ENCODE data around the gene FNBP1.

DNA sequence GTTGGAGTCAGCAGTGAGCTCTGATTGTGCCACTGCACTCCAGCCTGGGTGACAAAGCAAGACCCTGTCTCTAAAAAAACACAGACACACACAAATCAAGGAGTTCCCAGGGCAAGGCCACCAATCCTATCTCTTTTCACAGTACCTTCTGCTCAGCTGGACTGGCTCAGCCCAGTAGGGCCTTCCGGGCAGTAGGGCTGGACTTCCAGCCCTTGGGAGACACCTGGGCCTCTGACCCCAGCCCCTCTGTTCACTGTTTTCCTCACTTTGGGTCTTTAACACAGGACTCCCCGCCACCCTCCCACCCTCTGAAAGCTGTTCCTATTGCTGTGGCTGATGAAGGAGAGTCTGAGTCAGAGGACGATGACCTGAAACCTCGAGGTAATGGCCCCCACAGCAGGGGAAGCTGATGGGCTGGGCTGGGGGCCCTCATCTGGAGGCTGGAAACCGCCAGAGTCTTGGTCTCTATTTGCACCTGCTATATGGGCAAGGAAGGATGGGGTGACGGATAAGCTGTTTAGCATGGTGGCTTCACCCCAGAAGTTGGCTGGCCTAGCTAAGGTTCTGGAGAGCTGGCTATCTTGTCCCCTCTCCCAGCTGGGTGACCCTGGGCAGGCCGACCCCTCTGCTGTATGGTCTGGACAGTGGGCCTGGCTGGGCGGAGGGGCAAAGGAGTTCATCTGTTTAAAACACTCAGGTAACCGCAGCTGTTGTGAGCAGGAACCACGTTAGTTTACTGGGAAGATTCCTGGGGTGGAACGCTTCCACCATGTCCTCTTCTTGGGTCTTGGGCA is 182.1 kb downstream of the FNBP1 start:
- TF ChIP-seq, protein P1, sequence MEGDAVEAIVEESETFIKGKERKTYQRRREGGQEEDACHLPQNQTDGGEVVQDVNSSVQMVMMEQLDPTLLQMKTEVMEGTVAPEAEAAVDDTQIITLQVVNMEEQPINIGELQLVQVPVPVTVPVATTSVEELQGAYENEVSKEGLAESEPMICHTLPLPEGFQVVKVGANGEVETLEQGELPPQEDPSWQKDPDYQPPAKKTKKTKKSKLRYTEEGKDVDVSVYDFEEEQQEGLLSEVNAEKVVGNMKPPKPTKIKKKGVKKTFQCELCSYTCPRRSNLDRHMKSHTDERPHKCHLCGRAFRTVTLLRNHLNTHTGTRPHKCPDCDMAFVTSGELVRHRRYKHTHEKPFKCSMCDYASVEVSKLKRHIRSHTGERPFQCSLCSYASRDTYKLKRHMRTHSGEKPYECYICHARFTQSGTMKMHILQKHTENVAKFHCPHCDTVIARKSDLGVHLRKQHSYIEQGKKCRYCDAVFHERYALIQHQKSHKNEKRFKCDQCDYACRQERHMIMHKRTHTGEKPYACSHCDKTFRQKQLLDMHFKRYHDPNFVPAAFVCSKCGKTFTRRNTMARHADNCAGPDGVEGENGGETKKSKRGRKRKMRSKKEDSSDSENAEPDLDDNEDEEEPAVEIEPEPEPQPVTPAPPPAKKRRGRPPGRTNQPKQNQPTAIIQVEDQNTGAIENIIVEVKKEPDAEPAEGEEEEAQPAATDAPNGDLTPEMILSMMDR (IDR thresholded peaks at IDR 0.05; ENCODE audit: insufficient read depth, low read length, poor library complexity, severe bottlenecking): no peak
- TF ChIP-seq EZH2phosphoT487 (conservative IDR thresholded peaks at IDR 0.05; ENCODE audit: low read length): no peak
